Measurements from ENCODE around the gene C14orf132.

Gene C14orf132

DNA sequence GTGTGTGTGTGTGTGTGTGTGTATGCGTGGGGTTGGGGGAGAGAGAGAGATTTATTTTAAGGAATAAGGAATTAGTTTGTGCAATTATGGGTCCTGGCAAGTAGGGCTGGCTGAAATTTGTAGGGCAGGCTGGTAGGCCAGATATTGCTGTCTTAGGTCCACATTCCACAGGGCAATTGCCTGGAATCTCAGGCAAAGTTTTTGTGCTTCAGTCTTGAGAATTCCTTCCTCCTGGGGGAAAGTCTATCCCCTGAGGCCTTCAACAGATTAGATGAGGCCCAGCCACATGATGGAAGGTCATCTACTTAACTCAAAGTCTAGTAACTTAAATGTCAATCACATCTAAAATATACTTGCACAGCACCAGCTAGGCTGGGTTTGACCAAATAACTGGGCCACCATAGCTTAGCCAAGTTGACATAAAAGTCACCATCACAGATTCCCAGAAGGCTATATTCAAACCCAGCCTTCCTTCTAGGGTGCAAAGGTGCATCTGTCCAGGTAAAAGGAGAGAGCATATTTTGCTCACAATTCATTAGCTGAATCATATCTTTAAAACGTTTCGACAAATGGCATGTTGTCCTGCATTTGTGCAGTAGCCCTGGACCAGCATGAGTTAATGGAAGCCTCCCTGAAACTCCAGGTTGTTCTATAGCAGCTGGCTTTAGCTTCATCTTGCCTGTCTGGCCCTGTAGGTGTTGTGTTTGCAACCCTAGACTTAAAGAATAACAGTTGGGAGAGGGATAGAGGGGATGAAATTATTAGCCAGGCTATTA lies 63.1 kb downstream of the C14orf132 start:
- DNase-seq: no peak

DNA sequence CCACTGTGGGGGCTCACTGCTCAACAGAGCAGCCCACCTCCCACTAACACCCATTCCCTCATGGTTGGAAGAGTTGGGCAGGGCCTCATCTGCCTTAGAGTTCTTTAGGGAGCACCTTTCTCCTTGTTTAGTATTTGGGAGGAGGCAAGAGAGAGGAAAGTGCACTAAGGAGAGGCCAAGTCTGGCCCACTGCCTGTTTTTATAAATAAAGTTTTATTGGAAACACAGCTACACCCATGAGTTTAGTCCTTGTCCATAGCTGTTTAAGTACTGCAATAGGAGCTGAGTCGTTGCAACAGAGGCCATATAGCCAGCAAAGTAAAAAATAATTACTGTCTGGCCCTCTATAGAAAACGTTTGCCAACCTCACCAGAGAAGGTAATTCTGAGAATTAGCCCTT lies 63.9 kb downstream of the C14orf132 start:
- DNase-seq: no peak

DNA sequence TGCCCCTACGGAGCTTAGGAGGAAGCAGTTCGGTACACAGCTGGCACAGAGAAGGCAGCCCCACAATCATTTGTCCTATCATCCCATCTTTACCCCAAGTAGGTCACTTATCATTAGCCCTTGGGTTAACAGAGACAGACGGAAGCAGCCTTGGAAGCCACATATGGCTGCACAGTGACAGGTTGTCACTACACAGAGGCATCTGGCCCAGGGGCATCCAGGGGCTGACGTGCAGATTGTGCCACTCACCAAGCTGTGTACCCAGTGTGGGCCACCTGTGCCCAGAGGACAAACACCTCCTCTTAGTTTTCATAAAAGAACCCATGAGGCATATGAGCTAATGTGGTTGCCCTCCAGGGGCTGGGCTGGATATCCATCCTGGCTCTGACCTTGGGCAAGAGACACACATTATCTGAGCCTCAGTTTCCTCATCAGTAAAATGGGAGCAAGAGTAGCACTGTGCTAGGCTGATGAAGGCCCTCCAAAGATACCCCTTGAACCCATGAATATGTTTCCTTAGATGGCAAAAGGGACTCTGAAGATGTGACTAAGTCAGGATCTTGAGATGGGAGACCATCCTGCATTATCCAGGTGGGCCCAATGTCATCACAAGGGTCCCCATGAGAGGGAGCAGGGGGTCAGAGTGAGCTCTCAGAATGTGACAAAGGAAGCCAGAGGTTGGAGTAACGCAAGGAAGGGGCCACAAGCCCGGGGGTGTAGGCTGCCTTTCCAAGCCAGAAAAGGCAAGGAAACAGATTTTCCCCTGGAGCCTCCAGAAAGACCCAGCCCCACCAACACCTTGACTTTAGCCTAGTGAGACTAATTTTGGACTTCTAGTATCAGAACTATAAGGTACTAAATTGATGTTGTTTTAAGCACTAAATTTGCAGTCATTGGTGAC lies 64.6 kb downstream of the C14orf132 start:
- DNase-seq: no peak

DNA sequence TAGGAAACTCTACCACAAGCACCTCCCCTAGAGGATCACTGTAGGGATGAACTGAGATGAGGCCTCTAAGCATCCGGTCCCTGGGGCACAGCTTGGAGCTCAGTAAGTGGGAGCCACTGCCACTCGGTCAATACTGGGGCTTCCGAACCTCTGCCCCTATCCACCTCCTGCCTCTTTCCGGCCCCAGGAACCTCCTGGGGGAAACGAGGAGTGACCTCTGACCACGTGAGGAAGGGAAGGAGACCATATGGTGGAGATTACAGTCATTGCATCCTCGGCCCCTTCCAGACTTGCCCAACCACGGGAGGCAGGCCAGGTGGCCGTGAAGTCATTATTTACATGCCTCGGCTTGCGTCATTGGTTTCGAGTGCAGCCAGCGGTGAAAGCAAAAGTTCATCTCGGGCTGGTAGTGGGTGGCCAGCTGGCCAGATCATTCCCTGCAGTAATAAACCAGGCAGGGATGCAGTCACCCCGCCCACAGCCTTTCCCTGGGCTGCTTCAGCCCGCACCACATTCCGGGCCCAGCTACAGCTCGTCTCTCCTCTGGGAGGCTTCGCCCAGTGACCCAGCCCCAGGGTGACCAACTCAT lies 65.4 kb downstream of the C14orf132 start:
- no peak for DNase-seq

DNA sequence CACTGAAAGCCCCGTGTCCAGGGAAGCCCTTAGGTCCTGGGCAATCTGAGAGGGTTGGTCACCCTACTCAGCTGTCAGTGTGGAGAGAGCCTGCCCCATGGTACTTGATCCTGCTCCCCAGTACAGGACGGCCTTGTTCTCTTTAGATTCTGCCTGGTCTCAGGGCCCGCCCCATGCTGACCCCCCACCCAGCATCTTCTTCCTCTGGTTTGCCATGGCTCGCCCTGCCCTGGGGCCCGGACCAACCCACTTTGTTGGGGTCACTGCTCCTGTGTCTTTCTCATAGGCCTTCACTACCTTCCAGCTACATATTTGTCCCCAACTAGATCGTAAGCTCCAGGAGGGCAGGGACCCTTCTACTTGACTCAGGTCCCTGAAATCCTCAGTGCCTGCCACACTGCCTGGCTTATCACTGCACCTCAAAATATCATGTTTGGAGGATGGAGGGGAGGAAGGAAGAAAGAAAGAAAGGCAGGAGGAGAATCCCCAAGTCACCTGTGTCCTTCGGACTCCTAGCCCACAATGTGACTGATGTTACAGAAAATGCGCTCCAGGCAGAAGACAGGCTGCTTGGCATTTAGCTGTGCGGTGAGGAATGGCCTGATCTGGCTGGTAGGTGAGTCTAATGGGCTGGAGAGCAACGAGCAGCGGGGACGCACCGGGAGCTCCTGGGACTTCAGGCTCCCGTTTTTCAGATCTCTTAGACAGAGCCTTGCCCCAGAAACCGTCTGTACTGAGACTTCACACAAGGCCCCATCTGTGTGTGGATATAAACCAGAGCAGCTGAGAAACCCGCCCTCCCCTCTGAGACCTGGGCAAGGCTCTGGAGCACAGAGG lies 66.1 kb downstream of the C14orf132 start:
- DNase-seq: no peak

DNA sequence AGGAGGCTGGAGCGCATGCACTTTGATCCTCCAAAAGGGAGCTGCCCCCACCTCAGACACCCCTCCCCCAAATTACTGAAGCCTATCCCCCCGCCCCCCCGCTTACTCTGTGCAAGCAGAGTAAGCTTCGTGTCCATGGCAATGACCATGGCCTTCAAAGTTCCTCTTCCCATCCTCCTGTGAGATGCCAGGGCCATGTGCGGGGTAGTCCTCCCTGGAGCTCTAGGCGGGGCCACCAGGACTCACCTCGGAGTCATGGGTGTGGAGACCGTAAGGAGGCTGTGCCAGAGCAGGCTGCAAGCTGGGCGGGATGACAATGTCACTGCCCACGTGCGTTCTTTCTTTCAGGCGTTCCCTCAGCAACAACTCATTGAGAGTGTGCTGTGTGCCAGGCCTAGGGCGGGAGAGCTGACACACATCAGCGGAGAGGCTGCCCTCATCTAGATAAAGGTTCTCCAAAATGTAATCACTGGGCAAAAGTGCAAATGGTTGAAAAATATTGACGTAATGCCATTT lies 66.8 kb downstream of the C14orf132 start:
- no peak for DNase-seq

DNA sequence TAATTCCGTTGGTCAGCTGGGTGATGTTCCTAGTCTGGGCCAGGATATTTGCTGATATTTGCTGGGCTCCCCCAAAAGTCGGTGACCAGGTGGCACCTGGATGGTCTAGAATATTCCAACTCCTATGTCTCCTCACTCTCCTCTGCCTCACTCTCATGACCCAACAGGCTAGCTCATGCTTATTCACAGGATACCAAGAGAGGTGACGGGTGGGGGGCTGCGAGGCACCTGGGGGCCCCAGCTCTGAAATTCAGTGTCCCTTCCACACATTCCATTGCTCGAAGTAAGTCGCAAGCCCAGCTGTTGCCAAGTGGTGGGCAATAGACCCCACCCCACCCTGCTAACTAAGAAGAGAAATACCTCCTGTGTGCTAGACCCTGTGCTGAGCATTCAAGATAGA lies 67.7 kb downstream of the C14orf132 start:
- no peak for DNase-seq

DNA sequence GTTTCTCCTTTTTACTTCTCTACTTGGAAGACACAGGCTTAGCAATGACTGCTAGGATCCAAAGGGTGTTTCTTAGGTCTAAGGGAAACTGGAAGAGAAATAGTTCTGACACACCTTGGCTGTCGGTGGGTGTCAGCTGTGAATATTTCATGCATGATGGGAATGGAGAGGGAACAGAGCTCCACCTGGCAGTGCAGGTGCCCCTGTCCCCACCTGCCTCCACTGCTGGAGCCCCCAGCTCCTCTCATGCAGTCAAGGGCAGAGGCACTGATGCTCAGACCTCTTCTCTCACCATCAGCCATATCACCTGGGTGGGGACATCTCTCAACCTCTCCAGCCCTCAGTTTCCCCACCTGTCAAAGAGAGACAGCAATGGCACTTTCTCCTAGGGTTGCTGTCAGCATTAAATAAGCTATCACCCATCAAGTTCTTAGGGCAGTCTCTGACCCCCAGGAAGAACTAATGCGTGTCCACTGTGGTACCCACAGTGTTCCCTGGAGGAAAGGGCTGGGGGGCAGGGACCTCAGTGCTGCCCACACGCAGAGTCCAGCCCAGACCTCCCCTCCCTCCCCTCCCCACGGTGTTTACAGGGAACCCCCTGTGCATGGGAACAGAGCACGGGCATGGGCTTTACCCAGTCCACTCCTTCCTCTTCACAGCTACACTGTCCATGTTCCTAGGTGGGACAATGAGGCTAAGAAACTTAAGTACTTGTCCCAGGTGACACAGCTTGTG lies 69.1 kb downstream of the C14orf132 start:
- no peak for DNase-seq

DNA sequence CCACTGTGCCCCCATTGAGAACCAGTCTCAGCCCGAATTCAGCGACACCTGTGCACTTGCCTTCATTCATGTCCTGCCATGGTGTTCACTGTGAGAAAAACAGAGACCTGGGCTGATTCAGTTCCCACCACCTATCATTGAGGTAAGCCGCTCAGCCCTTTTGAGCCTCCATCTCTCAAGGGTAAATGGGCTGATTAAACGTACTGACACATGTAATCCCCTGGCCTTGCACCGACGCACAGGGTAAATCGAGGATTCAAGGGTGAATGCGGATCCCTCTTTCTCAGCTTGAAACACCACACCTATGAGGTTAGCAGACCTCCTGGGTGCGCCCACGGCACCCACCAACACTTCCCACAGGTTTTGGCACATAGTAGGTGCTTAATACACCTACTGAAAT lies 69.7 kb downstream of the C14orf132 start:
- DNase-seq: no peak

DNA sequence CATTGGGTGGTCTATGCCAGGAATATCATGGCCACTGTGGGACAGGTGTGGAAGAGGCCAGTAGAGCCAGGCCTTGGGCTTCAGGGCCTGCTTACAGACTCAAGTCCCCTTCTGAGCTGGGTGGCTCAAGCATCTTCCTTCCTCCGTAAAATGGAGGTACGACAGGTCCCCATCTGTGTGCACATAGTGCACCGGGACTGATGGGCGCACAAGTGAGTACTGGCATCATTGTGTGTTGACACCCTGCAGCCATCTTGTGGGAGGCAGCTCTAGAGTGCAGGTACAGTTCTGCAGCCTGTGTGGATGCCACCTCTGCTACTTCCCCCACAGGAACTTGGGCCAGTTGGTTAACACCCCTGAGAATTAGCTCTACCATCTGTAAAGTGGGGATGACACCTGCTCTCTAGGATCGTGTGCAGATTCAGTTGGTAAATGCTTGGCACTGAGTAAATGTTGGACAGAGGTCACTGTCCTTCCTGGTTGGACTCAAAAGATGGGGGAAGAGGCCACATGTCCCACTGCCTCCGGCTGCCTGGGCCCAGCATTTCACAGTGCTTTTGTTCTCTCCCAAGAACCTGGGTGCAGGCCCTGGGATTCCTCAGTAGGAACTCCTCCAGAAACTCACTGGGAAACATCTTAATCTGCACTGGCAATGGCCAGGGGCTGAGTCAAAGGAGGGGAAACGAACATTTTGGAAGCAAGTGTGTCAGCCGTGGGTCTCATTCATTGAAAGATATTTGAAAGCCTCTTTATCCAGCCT lies 70.6 kb downstream of the C14orf132 start:
- DNase-seq: no peak

DNA sequence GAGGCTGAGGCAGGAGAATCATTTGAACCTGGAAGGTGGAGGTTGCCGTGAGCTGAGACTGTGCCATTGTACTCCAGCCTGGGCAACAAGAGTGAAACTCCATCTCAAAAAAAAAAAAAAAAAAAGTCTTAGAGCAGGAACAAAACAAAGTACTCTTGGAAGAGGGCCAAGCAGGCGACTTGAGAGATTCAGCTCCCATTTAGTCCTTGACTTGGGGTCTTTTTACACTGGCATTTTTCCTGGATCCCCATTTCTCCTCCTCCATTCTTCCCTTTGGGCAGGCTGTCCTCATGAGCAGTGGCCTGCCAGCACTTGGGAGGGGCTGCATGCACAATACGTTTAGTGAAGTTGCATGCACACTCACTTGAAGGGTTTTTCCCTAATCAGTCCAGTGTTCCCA lies 72.9 kb downstream of the C14orf132 start:
- DNase-seq: no peak

DNA sequence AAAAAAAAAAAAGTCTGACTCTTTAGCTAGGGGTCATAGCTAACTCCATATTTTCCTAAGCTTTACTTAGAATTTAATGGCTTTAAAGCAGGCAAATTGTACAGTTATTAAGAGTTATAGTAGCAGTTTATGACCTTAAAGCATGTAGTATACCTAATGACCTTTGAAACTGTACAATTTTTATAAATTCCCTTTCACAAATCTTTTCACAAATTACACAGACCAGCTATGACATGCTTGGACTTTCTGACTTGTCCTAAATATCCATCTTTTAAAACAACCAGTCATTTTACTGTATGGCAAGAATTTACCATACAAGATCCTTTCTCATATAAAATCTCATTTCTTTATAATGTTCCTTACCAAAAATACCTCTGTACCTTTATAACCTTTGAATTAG lies 74.8 kb downstream of the C14orf132 start:
- DNase-seq: no peak

DNA sequence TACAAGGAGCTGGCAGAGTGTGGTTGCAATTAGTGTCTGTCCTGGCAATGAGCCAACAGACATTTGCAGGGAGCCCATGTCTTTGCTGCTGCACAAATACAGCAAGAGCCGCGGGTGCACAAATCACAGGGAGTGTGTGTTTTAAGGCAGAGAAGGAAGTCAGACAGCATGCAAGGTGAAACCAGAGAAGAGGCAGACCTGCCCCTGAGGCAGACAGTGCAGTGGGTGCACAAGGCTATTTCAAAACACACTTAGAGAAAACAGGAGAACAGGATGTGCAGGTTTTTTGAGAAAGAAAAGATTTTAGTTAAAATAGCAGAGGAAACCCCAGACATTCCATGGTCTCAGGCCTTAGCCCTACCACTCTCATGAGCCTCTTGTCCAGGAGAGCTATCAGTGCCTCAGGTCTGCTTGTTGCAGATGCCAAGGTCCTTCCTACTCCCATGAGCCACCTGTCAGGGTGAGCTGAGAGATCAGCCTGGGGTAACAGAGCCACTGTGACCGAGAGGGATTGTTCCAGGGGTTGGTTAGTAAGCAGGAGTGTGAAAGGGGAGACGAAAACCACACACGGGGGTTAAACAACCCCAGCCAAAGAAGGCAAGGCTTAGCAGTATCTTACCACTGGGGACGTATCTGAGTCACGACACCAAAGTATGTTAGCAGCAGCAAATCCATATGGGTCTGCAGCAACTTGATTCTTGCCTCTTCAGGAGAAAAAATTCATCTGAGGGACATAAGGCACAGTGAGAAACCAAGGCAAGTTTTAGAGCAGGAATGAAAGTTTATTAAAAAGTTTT lies 78.1 kb downstream of the C14orf132 start:
- DNase-seq: peak in 4 of 6 experiments; percentile 3 to 58 (median 32)

DNA sequence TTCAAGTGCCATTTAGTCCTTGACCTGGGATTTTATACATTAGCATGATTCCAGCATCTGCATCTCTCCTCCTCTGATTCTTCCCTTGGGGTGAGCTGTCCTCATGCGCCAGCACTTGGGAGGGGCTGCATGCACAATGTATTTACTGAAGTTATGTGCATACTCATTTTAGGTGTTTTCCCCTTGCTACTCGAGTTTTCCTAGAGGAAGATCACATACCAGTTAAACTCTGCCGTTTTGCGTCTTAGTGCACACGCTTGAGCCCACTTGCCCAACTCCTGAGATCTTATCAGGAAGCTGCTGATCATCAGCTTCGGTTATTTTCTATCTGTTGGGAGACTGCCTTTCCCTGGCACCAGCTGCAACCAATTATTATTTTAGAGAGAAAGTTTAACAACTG lies 78.8 kb downstream of the C14orf132 start:
- no peak for DNase-seq

DNA sequence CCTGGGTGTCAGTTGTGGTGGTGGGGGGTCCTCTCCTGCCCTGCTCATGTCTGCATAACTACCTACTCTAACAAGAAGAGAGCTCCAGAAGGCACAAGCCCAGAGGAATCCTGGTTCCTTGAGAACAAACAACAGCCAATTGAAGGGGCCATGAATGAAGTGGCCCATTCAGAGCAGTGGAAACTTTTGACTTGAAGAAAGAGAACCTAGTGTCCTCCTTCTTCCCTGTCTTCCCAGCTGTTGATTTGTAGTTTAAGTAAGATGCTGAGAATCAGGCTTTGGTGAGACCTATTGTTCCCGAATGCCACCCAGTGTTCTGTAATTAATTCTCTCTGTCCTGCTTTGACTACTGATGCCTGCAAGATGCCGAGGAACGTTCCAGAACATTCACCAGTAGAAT lies 79.2 kb downstream of the C14orf132 start:
- DNase-seq: no peak

DNA sequence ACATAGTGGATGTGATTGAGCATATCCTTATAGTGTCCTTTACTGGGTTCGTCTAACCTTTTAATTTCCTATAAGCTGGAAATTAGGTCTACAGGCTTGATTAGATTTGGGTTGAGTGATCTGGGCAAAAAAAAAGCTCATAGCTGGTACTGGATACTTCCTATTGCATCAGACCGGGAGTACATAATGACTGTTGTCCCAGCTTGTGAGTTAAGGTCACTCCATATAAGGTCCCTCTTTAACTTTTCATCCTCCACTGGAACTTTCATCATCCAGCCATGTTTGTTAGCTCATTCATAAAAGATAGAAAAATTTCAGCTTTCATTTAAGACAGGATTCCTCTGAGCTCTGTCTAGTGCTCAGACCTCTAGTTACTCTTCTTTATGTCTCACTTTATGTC lies 80.8 kb downstream of the C14orf132 start:
- DNase-seq: no peak

DNA sequence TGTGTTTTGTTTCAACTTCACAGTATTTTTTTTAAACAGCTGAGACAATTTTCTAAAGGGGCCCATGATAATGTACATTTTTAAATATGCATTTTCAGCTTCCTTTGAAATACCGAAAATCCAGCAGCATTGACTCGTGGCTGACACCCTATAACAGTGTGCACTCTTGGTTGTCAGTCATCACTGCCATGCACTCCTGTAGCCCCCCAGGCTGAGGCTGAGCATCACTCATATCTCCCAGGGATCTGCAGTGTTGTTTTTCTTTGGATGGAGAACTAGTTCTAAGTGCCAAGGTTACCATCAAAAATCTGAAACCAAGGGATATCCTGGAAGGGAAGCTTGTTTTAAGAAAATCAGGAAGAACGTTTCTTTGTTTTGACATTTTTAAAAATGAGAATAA lies 81.2 kb downstream of the C14orf132 start:
- no peak for DNase-seq

DNA sequence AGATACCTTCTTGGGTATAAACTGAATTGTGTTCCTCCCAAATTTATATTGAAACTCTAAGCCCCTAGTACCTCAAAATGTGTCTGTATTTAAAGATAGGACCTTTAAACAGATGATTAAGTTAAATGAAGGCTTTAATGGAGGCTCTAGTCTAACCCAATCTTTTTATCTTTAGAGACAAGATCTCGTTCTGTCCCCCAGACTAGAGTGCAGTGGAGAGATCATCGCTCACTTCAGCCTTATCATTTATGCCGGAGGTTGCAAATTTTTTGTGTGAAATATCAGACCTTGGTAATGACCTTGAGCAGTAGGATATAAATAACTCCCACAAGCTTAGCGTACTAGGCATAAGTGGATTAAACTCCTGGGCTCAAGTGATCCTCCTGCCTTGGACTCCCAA lies 81.8 kb downstream of the C14orf132 start:
- no peak for DNase-seq

DNA sequence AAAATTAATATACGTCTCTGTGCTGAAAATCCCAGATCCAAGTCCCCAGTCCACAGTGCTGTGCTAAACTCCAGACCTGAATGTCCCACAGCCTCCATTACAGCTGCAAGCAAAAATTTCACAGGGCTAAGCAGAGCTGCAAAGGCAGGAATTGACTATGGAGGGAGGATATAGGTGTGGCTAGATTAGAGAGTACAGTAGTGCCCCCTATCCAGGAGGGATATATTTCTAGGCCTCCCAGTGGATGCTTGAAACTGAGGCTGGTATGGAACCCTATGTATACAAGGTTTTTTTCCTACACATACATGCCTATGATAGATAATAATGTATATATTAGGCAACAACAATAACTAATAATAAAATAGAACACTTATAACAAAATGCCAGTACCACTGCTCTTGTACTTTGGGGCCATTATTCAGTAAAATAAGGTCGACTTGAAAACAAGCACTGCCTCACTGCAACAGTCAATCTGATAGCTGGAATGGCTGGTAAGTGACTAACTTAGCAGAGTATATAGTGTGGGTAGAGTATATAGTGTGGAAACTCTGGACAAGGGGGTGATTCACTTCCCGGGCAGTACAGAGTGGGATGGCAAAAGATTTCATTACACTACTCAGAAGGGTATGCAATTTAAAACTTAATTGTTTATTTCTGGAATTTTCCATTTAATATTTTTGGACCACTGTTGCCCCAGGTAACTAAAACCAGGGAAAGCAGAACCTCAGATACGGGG lies 82.7 kb downstream of the C14orf132 start:
- DNase-seq: no peak

DNA sequence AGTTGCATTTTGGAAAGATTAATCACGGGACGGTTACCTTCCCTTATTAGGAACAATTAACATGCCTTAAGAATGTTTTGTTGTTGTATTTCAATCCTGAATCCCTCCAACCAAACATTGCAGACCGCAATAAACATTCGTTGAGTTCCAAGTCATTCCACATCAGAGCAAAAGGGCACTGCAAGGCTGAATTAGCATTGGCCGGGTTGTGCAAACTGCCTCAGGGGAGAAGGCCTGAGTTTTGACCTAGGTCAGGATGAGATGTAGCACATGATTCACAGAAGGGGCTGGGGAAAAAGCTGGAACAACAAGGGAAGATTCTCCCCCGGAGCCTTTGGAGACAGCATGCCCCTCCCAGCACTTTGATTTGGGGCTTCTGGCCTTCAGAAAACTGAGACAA lies 83.3 kb downstream of the C14orf132 start:
- no peak for DNase-seq
